ENCODE measurements around the gene KIAA1755. TPM values are rescaled to one million over a fixed set of nuclear protein-coding genes. Genes with fewer than 3 reads are reported as not detected.
"Not testable (repeated sequence)": the region's sequence is repeated elsewhere in the genome, so short reads cannot be mapped to it uniquely, and the experiment has no call there.

Gene KIAA1755
- total RNA-seq, 2 donors from 2014 or later: 3.1 to 4.2 TPM

- no peak for TF ChIP-seq CTCF (IDR thresholded peaks at IDR 0.05)
- H3K9me3 ChIP-seq: no peaks in the 10 kb centered on the region
- H3K36me3 ChIP-seq: no peaks in the 10 kb centered on the region
- no peak overlapping the region for H3K4me3 ChIP-seq
- H3K27me3 ChIP-seq: peaks cover 0 to 6% of the 10 kb centered on the region in 2 donors
- peaks cover 0 to 13% of the 10 kb centered on the region in 2 donors for H3K4me1 ChIP-seq
- DNase-seq (ENCODE audit: low spot score): no peak
- H3K27ac ChIP-seq: no peak overlapping the region
Observed at GRCh38 chr20:38256966-38257365, 3.6 kb downstream of the KIAA1755 start.

GRCh38 chr20:38256021-38256420 is 4.5 kb downstream of the KIAA1755 start:
- peak overlapping the region; percentile 53 to 63 for H3K27ac ChIP-seq
- H3K4me1 ChIP-seq: peaks cover 0 to 13% of the 10 kb centered on the region in 2 donors
- no peaks in the 10 kb centered on the region for H3K9me3 ChIP-seq
- no peak overlapping the region for H3K4me3 ChIP-seq
- no peak for DNase-seq (ENCODE audit: low spot score)
- no peak for TF ChIP-seq CTCF (IDR thresholded peaks at IDR 0.05)
- peaks cover 0 to 6% of the 10 kb centered on the region in 2 donors for H3K27me3 ChIP-seq
- no peaks in the 10 kb centered on the region for H3K36me3 ChIP-seq

GRCh38 chr20:38255393-38255792 is 5.1 kb downstream of the KIAA1755 start:
- Histone ChIP-seq H3K4me1 (peaks cover 0 to 12% of the 10 kb centered on the region in 2 donors), H3K27me3 (no peaks in the 10 kb centered on the region), H3K36me3 (no peaks in the 10 kb centered on the region), H3K27ac (peak overlapping the region; percentile 57 to 63), H3K4me3 (no peak overlapping the region), H3K9me3 (no peaks in the 10 kb centered on the region)
- no peak for DNase-seq (ENCODE audit: low spot score)
- TF ChIP-seq CTCF (IDR thresholded peaks at IDR 0.05): no peak

- H3K27me3 ChIP-seq; DNase-seq (ENCODE audit: low spot score); H3K4me3 ChIP-seq; H3K36me3 ChIP-seq; H3K4me1 ChIP-seq; H3K9me3 ChIP-seq: not testable (repeated sequence)
- H3K27ac ChIP-seq: peak overlapping the region; percentile 43 to 57
Observed at GRCh38 chr20:38254621-38255020, 5.9 kb downstream of the KIAA1755 start.

- no peak overlapping the region for H3K27ac ChIP-seq
- H3K9me3 ChIP-seq: no peaks in the 10 kb centered on the region
- H3K36me3 ChIP-seq: no peaks in the 10 kb centered on the region
- TF ChIP-seq CTCF (IDR thresholded peaks at IDR 0.05): no peak
- H3K4me1 ChIP-seq: peaks cover 0 to 8% of the 10 kb centered on the region in 2 donors
- no peak overlapping the region for H3K4me3 ChIP-seq
- no peak for DNase-seq (ENCODE audit: low spot score)
- H3K27me3 ChIP-seq: no peaks in the 10 kb centered on the region
Observed at GRCh38 chr20:38253571-38253970, 7.0 kb downstream of the KIAA1755 start.

GRCh38 chr20:38252292-38253288 is 7.9 kb downstream of the KIAA1755 start:
- no peak for DNase-seq (ENCODE audit: low spot score)
- Histone ChIP-seq H3K27ac (peak overlapping the region; percentile 55 to 69), H3K4me1 (peaks cover 0 to 8% of the 10 kb centered on the region in 2 donors), H3K9me3 (no peaks in the 10 kb centered on the region), H3K36me3 (no peaks in the 10 kb centered on the region), H3K27me3 (no peaks in the 10 kb centered on the region), H3K4me3 (peak overlapping the region in 1 of 2 donors; percentile 1)
- TF ChIP-seq CTCF (IDR thresholded peaks at IDR 0.05): no peak

- not testable (repeated sequence) for H3K36me3 ChIP-seq; H3K9me3 ChIP-seq; H3K4me3 ChIP-seq; DNase-seq (ENCODE audit: low spot score); H3K27me3 ChIP-seq
- Histone ChIP-seq H3K4me1 (peaks cover 0 to 18% of the 10 kb centered on the region in 2 donors), H3K27ac (peak overlapping the region in 1 of 2 donors; percentile 69)
Observed at GRCh38 chr20:38251441-38251840, 9.1 kb downstream of the KIAA1755 start.

Data from right atrium auricular region (tissue), 2 donors.